BLaER1 treated with 17β-estradiol and CSF1 and Interleukin-3, amounts not matched to agents 10 nM and 100 nM (cell line): ENCODE measurements around the gene MINDY4.

ENCODE experiments used
- H3K27ac ChIP-seq, 11 experiments: shearing (Covaris generic); formaldehyde crosslinking; 2 replicates each; pipeline ENCODE4 v1.8.1; 2022
- H3K27me3 ChIP-seq, 11 experiments: shearing (Covaris generic); formaldehyde crosslinking; 2 replicates each; pipeline ENCODE4 v1.8.1; 2022
- H3K36me3 ChIP-seq, 11 experiments: shearing (Covaris generic); formaldehyde crosslinking; 2 replicates each; pipeline ENCODE4 v1.8.1; 2022
- H3K4me1 ChIP-seq, 10 experiments: shearing (Covaris generic); formaldehyde crosslinking; 2 replicates each; pipeline ENCODE4 v1.8.1; 2022
- H3K4me2 ChIP-seq, 11 experiments: shearing (Covaris generic); formaldehyde crosslinking; 2 replicates each; pipeline ENCODE4 v1.8.1; 2022
- H3K4me3 ChIP-seq, 10 experiments: shearing (Covaris generic); formaldehyde crosslinking; 2 replicates each; pipeline ENCODE4 v1.8.1; 2022
- H3K9ac ChIP-seq, 11 experiments: shearing (Covaris generic); formaldehyde crosslinking; 2 replicates each; pipeline ENCODE4 v1.8.1; 2022
- H3K9me3 ChIP-seq, 11 experiments: shearing (Covaris generic); formaldehyde crosslinking; replicated peaks in 1 of 11; 2 replicates each; pipeline ENCODE4 v1.8.1; 2022
- H4K20me1 ChIP-seq, 11 experiments: shearing (Covaris generic); formaldehyde crosslinking; 2 replicates each; pipeline ENCODE4 v1.8.1; 2022
- Cebpa-rat ChIP-seq, 11 experiments: shearing (Covaris generic); IDR thresholded peaks; 2 replicates each; pipeline ENCODE4 v1.8.1; 2022

The MINDY4 gene

GRCh38 chr7:30873207-30873606, 102.0 kb downstream of the MINDY4 start:
- H3K36me3 ChIP-seq, result no peaks in the 10 kb centered on the region
- H4K20me1 ChIP-seq, result peaks cover 0 to 3% (median 0%) of the 10 kb centered on the region in 11 experiments; a peak in 3 of 22 replicates
- H3K4me2 ChIP-seq, result peak overlapping the region in 9 of 11 experiments; percentile 18 to 83 (median 60); a peak in 17 of 22 replicates
- H3K4me1 ChIP-seq, result peaks cover 0 to 78% (median 61%) of the 10 kb centered on the region in 10 experiments; a peak in 16 of 20 replicates
- H3K9me3 ChIP-seq, result peaks cover 4 to 11% (median 10%) of the 10 kb centered on the region in 11 experiments; a peak in 14 of 22 replicates
- H3K27me3 ChIP-seq, result 0 out of 22 replicates have a peak, but pooled peaks cover 0 to 6% (median 0%) of the 10 kb centered on the region in 11 experiments
- TF ChIP-seq Cebpa-rat (IDR thresholded peaks at IDR 0.05), result no peak
- peak overlapping the region in 3 of 11 experiments; percentile 15 to 39 (median 20); a peak in 1 of 22 replicates for H3K9ac ChIP-seq
- H3K4me3 ChIP-seq, result no peak overlapping the region
- H3K27ac ChIP-seq, result no peak overlapping the region

GRCh38 chr7:30873656-30874055, 102.4 kb downstream of the MINDY4 start:
- Histone ChIP-seq H3K4me1 (peaks cover 0 to 76% (median 61%) of the 10 kb centered on the region in 10 experiments; a peak in 16 of 20 replicates), H4K20me1 (peaks cover 0 to 3% (median 0%) of the 10 kb centered on the region in 11 experiments; a peak in 2 of 22 replicates), H3K9ac (peak overlapping the region in 2 of 11 experiments; percentile 15 to 20; a peak in 1 of 22 replicates), H3K4me3 (no peak overlapping the region), H3K27ac (0 out of 22 replicates have a peak overlapping the region, but pooled peaks of 1 of the 11 experiments have one; percentile 10), H3K36me3 (no peaks in the 10 kb centered on the region), H3K27me3 (0 out of 22 replicates have a peak, but pooled peaks cover 0 to 6% (median 0%) of the 10 kb centered on the region in 11 experiments), H3K9me3 (peaks cover 4 to 11% (median 10%) of the 10 kb centered on the region in 11 experiments; a peak in 14 of 22 replicates), H3K4me2 (peak overlapping the region in 9 of 11 experiments; percentile 18 to 83 (median 60); a peak in 17 of 22 replicates)
- no peak for TF ChIP-seq Cebpa-rat (IDR thresholded peaks at IDR 0.05)

- Histone ChIP-seq H3K9ac (no peak overlapping the region), H3K4me1 (peaks cover 0 to 69% (median 57%) of the 10 kb centered on the region in 10 experiments; a peak in 16 of 20 replicates), H3K27me3 (0 out of 22 replicates have a peak, but pooled peaks cover 0 to 6% (median 0%) of the 10 kb centered on the region in 11 experiments), H3K9me3 (peaks cover 4 to 11% (median 10%) of the 10 kb centered on the region in 11 experiments; a peak in 14 of 22 replicates), H4K20me1 (peaks cover 0 to 3% (median 0%) of the 10 kb centered on the region in 11 experiments; a peak in 1 of 22 replicates), H3K4me2 (peak overlapping the region in 8 of 11 experiments; percentile 23 to 83 (median 66); a peak in 14 of 22 replicates), H3K36me3 (no peaks in the 10 kb centered on the region), H3K4me3 (no peak overlapping the region), H3K27ac (no peak overlapping the region)
- TF ChIP-seq Cebpa-rat (IDR thresholded peaks at IDR 0.05), result no peak
Observed at GRCh38 chr7:30874656-30875302, 103.6 kb downstream of the MINDY4 start.

GRCh38 chr7:30877015-30877769, 106.0 kb downstream of the MINDY4 start:
- TF ChIP-seq Cebpa-rat (IDR thresholded peaks at IDR 0.05), result no peak
- H3K4me1 ChIP-seq, result peaks cover 7 to 53% (median 47%) of the 10 kb centered on the region in 10 experiments
- 0 out of 22 replicates have a peak, but pooled peaks cover 0 to 3% (median 0%) of the 10 kb centered on the region in 11 experiments for H4K20me1 ChIP-seq
- H3K9me3 ChIP-seq, result peaks cover 4 to 11% (median 10%) of the 10 kb centered on the region in 11 experiments; a peak in 14 of 22 replicates
- H3K9ac ChIP-seq, result no peak overlapping the region
- H3K27ac ChIP-seq, result no peak overlapping the region
- no peaks in the 10 kb centered on the region for H3K36me3 ChIP-seq
- peak overlapping the region in 8 of 11 experiments; percentile 0 to 83 (median 64); a peak in 13 of 22 replicates for H3K4me2 ChIP-seq
- H3K27me3 ChIP-seq, result 0 out of 22 replicates have a peak, but pooled peaks cover 0 to 2% (median 0%) of the 10 kb centered on the region in 11 experiments
- no peak overlapping the region for H3K4me3 ChIP-seq

- no peak for TF ChIP-seq Cebpa-rat (IDR thresholded peaks at IDR 0.05)
- Histone ChIP-seq H4K20me1 (0 out of 22 replicates have a peak, but pooled peaks cover 0 to 3% (median 0%) of the 10 kb centered on the region in 11 experiments), H3K27me3 (0 out of 22 replicates have a peak, but pooled peaks cover 0 to 2% (median 0%) of the 10 kb centered on the region in 11 experiments)
Observed at GRCh38 chr7:30877993-30878392, 106.8 kb downstream of the MINDY4 start.

GRCh38 chr7:30879139-30880124, 108.2 kb downstream of the MINDY4 start:
- H3K4me1 ChIP-seq, result peaks cover 12 to 49% (median 43%) of the 10 kb centered on the region in 10 experiments
- H3K36me3 ChIP-seq, result no peaks in the 10 kb centered on the region
- H3K27ac ChIP-seq, result no peak overlapping the region
- no peak overlapping the region for H3K9ac ChIP-seq
- no peak overlapping the region for H3K4me2 ChIP-seq
- no peak overlapping the region for H3K4me3 ChIP-seq
- H3K9me3 ChIP-seq, result peaks cover 3 to 8% (median 7%) of the 10 kb centered on the region in 11 experiments; a peak in 14 of 22 replicates
- peaks cover 0 to 7% (median 0%) of the 10 kb centered on the region in 11 experiments; a peak in 1 of 22 replicates for H3K27me3 ChIP-seq
- no peaks in the 10 kb centered on the region for H4K20me1 ChIP-seq
- TF ChIP-seq Cebpa-rat (IDR thresholded peaks at IDR 0.05), result no peak

More at GRCh38 chr7:30877993-30878392, 106.8 kb downstream of the MINDY4 start:
- Histone ChIP-seq H3K4me1 (peaks cover 7 to 49% (median 43%) of the 10 kb centered on the region in 10 experiments), H3K9me3 (peaks cover 4 to 11% (median 10%) of the 10 kb centered on the region in 11 experiments; a peak in 14 of 22 replicates), H3K36me3 (no peaks in the 10 kb centered on the region), H3K9ac (no peak overlapping the region), H3K4me2 (no peak overlapping the region), H3K4me3 (no peak overlapping the region), H3K27ac (no peak overlapping the region)

GRCh38 chr7:30880125-30880720, 109.0 kb downstream of the MINDY4 start:
- Histone ChIP-seq H3K4me1 (peaks cover 17 to 50% (median 46%) of the 10 kb centered on the region in 10 experiments), H3K4me3 (no peak overlapping the region), H3K4me2 (peak overlapping the region in 5 of 11 experiments; percentile 35 to 75 (median 49); a peak in 8 of 22 replicates), H3K9me3 (peaks cover 0 to under 1% (median 0%) of the 10 kb centered on the region in 11 experiments; a peak in 3 of 22 replicates), H4K20me1 (no peaks in the 10 kb centered on the region), H3K36me3 (no peaks in the 10 kb centered on the region), H3K27ac (no peak overlapping the region), H3K9ac (no peak overlapping the region), H3K27me3 (peaks cover 0 to 6% (median 0%) of the 10 kb centered on the region in 11 experiments; a peak in 1 of 22 replicates)
- no peak for TF ChIP-seq Cebpa-rat (IDR thresholded peaks at IDR 0.05)
